Measurements from ENCODE around the gene CEP55.
"Not testable (repeated sequence)": the region's sequence is repeated elsewhere in the genome, so short reads cannot be mapped to it uniquely, and the experiment has no call there.

The CEP55 gene

DNA sequence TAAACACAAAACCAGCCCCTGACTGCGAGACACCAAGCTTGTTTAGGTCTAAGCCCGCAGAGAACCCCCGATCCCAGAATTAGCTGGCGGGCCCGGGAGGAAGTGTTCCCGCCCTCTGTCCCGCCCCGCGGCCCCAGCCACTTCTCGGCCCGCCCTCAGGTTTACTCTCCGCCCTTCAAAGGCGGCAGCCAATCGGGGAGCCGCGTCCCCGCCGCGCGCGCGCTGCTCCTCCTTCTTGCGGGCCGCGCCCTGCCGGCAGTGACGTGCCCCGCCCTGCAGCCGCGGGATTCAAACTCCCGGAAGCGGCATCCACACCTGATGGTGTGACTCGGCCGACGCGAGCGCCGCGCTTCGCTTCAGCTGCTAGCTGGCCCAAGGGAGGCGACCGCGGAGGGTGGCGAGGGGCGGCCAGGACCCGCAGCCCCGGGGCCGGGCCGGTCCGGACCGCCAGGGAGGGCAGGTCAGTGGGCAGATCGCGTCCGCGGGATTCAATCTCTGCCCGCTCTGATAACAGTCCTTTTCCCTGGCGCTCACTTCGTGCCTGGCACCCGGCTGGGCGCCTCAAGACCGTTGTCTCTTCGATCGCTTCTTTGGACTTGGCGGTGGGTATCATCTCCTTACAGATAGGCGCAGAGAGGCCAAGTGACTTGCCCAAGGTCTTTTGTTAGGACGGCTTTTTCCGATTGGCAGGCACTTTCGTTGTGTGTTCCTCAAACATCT is at the start of gene CEP55:
Gene CEP55, plus strand, starts transcription at position 291 of the 720 bp plus-strand sequence. CDS start 3,440 bp downstream, outside the sequence.
- peak; percentile 94 for DNase-seq

DNA sequence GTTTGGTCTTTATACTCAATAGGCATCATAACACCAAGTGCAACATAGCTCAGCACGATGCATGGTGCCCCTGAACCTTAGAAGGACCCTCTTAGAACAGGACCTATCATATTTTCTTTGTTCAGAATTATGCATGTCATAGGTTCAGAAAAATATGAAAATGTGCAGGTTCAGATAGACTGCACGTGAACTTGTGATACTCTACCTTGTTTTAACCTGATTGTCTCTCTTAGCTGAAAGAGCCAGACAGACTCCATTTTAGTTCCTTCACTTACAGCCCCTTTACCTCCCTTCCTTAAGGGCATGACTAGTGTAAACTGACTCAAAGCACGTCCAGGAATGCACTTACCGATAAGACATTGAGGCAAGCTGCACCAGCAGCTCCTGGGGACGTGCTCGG is 49.4 kb upstream of the CEP55 start:
- DNase-seq = no peak

DNA sequence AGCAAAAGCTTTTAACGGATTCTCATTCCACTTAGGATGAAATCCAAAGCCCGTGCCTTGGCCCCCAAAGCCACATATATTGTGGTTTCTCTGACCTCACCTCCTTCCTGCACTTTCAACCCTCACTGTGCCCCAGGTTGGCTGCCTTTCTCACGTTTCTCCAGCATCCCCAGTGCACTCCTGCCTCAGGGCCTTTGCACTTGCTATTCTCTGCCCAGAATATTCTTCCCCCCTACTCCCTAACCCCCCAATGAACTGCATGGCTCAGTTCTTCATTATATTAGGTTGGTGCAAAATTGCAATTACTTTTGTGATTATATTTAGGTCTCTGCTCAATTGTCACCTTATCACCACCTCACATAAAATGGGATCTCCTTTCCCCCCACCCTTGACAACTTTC is 48.4 kb upstream of the CEP55 start:
- no peak for DNase-seq

DNA sequence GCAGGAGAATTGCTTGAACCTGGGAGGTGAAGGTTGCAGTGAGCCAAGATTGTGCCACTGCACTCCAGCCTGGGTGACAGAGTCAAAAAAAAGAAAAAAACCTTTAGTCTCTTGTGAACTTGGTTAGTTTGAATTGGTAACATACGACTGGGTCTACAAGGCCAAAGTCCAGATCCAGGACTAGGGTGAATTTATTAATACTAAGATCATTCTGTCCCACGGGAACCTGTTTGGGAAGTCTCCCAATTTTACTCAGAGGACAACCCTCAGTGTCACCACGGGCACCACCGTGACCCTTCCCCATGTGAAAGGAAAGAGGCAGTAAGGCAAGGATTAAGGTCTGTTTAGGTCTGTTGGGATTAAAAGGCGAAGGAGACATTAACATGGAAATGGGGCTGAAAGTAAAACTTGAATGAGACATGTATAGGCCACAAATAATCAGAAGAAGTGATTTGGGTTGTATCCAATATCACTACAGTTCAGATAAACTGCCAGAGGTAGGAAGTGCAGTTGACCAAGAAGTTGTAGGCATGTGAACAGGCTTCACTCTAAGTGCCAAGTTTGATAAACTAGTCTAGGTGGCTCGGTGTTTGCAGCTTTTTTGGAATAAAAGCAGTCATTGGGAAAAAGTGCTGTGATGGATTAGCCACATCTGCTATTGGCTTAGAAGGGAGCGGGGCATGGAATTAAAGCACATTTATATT is 45.0 kb upstream of the CEP55 start:
- DNase-seq = no peak

DNA sequence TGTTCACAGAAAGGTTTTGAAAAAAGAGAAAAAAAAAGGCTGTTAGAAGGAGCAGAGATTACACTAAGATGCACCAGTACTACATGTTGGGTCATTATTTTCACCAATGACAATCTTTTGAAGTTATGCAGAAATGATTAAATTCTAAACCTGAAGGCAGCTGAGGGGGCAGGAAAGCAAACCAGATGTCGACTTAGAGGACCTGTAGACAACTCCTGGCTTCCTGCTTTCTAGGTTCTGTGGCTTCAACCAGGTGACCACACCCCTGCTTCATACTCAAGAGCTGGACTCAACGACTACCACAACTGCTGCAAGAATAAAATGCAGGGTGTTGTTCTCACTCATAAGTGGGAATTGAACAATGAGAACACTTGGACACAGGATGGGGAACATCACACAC is 44.3 kb upstream of the CEP55 start:
- no peak for DNase-seq

DNA sequence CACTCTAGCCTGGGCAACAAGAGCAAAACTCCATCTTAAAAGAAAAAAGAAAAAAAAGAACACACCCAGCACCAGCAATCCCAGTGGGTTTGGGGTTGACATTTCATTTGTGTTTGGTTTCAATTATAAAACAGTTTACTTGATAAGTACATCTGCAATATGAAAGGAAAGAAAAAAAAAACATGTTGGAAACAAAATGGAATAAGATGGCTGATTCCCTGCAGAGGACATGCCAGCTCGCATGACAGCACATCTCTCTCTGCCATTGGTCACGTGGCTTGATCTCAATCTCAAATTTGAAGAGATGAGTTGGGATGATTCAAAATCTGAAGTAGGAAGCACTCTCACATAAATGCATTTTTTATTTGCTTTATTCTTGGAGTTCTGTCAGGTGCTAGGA is 42.3 kb upstream of the CEP55 start:
- no peak for DNase-seq

DNA sequence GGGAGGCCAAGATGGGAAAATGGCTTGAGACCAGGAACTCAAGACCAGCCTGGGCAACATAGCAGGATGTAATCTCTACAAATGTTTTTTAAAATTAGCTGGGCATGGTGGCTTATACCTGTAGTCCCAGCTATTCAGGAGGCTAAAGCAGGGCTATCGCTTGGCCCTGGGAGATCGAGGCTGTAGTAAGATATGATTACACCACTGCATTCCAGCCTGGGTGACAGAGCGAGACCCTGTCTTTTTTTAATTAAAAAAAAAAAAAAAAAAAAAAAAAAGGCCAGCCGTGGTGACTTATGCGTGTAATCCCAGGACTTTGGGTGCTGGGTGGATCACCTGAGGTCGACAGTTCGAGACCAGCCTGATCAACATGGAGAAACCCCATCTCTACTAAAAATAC is 41.7 kb upstream of the CEP55 start:
- DNase-seq = no peak

DNA sequence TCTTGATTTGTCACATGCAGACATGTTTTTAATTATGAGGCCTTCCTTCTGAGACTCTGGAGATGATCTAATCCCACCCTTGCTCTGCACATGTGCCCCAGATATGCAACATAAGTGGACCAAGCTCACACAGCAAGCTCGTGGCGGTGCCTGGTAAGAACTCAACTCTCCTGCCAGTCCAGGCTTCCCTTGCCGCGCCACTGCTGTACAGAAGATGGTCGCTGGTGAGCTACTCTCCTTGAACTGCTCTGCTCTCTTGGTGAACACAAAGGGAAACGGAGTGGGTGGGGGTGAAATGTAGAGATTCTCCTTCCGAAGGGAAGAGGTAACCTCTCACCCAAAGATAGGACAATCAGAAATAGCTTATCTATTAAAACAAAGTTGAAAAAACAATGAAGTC is 39.9 kb upstream of the CEP55 start:
- DNase-seq = no peak

DNA sequence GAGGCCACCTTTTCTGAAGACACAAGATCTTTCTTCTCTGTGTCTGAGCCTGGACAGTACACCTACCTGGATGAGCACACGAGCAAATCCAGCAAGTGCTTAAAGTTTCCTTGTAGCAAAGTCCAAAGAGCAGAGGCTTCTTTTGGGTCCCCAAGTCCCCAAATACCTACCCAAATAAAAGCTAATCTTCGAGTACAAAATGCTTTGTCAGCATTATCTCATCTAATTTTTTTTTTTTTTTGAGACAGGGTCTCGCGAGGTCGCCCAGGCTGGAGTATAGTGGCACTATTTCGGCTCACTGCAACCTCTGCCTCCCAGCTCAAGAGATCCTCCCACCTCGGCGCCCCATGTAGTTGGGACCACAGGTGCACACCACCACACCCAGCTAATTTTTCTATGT is 38.9 kb upstream of the CEP55 start:
- DNase-seq = no peak

DNA sequence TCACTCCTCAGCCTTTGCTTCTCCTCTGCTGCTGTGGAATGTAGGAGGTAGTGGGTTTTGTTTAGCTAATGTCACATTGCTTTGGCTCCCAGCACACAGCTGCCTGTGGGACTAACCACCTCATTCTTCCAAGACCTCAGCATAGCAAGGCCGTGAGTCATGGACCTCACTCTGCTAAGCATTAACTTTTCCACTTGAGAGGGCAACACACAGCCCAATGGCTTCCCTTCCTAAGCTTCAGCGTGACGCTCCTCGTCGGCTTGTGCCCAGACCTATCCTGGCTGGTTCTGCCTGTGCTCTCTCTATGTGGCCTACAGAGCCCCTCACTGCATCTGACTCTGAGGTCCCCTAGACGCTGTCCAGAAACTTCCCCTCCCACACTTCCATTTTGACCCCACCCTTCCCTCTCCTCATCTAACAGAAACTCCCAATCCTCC is 37.6 kb upstream of the CEP55 start:
- no peak for DNase-seq

DNA sequence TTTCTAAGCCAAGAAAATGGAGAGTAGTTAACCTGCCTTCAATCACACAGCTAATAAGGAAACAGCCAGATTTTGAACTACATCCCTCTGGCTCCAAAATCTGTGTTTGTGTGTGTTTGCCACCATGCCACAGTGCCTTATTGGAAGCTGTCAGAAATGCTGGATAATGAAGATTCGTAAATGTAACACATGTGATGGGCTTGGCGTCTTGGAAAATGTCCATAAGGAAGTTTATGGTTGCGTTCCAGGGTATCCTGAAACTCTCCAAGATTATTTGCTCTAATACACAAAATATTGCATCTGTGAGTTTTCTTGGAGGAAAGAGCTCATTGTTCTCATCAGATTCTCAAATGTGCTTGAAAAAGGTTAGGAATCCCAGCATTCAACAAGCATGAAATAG is 36.9 kb upstream of the CEP55 start:
- no peak for DNase-seq

DNA sequence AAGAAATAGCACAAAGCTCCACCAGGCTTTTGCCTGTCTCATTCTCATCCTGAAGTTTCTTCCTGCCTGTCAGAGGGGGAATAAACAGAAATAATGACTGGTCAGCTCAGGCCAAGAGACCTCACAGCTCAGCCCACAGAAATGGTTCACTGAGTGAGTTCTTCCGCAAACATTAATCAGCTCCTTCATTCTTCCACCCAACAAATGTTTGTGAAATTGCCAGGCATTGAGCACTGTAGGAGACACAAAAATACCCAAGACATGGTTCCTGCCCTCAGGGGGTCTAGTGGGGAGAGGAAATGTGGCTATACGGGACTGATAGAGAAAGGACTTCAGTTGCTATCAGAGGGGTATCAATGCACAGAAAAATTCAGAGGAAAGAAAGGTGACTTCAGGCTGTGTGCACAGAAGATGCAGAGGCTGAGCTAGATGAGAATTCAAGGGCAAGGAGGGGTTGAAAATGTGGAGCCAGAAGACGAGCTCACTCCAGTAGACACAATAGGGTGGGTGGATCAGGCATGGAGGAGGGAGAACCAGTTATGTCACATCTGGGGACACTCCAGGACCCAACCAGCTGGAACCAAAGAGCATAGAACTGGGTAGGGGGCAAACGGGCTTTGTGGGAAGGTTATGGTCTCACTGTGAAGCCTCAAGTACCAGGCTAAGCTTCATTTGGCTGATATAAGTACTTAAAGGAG is 35.2 kb upstream of the CEP55 start:
- no peak for DNase-seq

DNA sequence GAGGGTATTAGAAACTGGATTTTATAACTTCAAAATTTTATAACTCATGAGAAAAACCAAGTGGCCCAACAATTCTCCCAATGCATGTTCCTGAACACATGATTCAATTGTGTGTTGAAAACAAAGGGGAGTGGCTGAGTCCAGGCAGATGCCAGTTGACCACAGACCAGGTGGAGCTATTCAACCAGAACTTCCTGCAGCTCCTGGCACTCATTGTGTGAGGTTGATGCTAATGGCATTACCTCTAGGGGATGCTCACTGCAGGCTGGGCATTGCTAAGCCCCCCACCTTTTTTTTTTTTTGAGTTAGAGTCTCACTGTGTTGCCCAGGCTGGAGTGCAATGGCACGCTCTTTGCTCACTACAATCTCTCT is 34.6 kb upstream of the CEP55 start:
- no peak for DNase-seq

DNA sequence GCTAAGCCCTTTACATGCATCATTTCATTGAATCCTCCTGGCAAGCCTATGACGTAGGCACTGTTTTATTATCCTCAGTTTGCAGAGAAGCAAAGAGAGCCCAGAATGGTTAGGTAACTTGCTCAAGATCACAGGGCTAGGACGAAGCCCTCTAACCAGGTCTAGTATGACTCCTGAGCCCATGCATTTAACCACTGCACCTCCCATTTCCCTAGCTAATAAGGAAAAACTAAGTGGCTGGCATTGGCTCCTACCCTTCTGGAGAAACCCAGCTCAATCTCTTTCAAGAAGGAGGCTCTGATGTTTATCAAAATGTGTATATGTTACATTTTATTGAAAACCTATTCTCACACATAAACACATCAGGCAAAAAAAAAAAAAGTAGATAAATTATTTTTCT is 34.0 kb upstream of the CEP55 start:
- no peak for DNase-seq

DNA sequence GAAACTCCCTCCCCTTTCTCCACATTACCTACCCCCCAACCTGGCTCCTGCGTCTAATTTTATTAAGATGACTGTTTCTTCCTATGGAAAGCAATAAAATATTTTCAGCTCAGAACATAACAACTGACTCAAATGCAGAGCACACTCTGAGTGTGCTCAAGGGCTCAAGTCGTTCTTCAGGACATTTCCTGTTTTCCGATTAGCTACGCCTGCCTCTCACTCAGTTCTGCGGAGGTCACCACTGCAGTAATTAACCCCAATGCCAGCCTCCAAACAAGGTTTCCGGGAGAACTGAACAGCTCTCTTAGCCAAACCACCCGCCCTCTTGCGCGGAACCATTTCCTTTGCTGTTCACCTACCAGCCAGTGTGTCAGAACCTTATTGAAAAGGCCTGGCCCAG is 33.5 kb upstream of the CEP55 start:
- DNase-seq = peak; percentile 33

DNA sequence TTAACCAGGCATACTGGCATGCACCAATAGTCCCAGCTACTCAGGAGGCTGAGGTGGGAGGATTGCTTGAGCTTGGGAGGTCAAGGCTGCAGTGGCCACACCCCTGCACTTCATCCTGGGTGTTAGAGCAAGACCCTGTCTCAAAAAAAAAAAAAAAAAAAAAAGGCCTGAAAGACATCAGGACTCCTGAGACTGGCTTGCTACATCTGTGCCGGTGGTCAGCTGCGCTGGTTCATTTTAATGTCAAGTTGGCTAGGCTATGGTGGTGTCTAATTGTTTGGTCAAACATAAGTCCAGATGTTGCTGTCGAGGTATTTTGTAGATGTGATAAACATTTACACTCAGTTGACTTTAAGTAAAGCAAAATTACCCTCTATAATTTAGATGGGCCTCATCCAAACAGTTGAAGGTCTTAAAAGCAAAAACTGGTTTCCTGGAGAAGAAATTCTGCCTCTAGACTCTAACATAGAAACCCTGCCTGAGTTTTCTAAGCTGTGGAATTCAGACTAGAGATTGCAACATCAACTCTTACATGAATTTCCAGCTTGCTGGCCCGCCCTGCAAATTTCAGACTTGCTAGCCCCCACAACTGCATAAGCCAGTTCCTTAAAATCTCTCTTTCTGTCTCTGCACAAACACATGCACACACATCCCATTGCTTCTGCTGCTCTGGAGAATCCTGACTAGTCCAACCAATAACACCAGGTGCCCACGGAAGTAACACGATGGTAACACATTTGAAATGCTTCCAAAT is 32.5 kb upstream of the CEP55 start:
- DNase-seq = no peak

DNA sequence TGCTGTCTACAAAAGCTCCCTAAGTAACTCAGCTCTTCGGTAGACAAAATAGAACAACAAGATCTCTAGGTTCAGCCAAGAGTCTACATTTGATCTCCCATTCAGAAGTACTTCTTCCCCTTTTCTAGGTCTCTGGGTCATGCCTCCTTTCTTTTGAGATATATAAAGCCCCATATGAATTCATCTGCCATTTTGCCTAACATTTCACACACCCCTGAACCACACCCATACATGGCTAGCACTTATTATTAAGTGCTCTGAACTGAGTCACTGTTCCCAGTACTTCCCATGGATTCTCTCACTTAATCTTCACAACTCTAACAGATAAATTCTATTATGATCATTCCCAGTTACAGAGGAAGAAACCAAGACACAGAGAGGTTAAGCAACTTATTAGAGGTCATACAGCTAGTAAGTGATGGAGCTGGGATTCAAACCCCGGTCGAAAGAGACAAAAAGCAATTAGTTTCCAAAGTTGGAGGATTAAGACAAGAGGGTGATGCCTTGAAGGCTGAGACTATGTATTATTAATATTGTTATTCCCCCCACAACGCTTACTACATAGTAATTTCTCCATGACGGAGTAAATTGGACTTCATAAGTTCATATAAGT is 31.5 kb upstream of the CEP55 start:
- DNase-seq = no peak

DNA sequence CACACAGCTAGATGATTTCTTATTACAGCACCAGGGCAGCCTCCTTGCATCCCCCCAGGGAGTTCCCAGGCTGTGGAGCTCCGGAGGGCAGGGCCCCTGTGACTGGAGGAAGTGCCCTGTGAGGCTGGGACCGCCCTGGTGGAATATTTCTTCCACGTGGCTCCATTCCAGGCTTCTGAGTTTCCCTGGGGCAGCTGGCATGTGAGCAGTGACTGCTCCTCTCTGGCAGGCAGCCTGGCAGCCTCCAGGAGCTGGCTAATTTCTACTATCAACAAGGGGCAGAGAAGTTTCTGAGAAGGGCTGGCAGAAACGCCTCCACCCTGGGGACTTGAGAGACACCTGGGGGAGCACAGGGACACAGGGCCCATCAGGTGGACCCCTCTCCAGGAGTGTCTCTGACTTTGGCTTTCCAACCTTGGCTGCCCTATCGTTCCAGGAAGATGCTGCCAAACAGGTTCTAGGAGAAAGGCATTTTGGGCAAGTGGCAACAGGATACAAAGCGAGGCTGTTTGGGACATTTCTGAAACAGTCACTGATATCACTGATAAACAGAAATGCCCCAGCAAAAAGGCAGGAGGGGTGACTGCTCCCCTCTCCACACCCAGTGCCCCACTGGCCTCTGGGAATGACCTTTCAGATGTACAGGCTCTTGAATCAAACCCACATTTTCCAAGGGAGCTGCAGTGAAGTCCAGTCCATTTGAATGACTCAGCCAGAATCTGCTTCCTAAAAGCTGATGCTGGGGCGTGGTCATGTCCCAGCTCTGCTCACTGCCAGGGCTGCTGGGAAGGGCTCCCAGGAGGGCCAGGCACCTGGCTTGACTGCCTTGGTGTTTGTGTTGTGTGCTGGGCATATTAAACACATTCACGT is 30.4 kb upstream of the CEP55 start:
- no peak for DNase-seq

DNA sequence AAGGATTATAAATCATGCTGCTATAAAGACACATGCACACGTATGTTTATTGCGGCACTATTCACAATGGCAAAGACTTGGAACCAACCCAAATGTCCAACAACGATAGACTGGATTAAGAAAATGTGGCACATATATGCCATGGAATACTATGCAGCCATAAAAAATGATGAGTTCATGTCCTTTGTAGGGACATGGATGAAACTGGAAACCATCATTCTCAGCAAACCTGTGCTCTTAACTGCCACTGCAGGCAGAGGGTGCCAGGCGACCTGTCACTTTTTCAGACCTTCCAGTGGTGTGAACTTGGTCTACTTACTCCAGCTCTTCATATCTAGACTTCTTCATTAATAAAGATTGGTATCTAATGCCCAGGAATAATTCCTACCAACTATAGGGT is 28.8 kb upstream of the CEP55 start:
- DNase-seq = not testable (repeated sequence)

DNA sequence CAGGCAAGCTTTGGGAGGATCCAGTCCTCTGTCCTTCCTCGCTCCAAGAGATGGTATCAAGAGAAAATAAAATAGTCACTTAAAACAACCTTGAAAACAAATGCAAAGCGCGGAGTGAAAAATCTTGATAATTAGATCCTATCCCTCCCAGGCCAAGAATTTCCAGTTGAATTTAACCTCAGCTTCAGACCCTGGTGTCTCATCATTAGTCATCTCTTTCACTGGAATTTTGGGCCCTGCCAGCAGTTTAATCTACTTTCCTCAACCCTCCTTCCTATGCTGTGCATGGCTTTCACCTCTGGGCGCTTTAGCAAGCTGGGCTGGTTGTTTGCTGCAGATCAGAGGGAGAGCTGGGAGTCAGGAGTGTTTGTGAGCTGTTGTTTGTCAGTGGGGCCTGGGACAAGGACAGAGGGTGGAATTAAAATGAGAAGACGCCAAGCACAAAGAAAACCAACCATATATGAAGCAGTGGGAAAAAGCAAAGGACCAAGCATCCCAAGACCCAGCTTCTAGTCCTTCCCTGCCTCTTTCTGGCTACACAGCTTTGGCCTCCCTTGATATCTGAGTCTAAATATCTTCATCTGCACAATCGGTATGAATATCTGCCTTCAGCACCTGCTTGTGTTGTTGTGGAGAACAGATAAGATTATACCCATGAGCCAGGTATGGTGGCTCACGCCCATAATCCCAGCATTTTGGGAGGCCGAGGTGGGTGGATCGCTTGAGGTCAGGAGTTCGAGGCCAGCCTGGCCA is 27.8 kb upstream of the CEP55 start:
- DNase-seq = no peak

DNA sequence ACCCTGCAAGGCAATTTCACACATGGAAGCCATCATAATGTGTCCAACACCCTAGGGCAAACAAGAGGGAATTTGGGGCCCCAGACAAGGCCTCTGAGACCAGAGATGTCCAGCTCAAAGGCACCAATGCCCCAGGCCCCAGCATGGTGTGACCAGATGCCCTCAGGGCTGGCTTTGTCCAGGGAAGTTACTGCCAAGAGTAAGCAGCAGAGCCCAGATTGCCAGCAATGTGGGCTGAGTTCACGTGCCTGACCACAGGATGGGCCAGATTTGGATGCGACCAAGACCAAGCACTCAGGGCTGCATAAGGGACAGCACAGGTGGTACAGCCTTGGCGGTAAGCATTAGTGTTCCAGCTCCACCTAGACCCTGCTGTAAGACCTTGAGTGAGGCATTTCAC is 27.0 kb upstream of the CEP55 start:
- no peak for DNase-seq

All from CD4-positive, alpha-beta T cell treated with Interleukin-17A for 1 hour (primary cell).